Measurements from ENCODE around the gene NRXN3.

Gene NRXN3

DNA sequence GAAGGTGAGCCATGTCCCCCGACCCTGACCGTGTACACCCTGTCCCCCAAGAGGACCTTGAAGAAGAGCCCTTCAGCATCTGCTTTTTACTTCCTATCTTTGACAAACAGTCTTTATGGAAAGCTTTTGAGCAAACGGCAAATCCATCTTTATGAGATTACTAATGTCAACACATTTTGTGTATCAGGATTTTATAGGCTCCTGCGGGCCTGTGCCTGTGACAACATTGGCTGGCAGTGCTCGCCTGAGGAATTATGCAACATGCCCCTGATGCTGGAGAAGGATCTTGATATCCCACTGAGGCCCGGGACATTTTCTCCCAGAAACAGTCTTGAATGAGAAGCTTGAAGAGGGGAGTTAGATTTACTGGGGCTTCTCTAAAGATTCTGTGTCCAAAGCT, 416.5 kb downstream of the NRXN3 start:
- no peak for DNase-seq (ENCODE audit: low spot score)

- DNase-seq (ENCODE audit: low spot score): no peak
Observed at GRCh38 chr14:78588906-78589305, 418.7 kb downstream of the NRXN3 start.

DNA sequence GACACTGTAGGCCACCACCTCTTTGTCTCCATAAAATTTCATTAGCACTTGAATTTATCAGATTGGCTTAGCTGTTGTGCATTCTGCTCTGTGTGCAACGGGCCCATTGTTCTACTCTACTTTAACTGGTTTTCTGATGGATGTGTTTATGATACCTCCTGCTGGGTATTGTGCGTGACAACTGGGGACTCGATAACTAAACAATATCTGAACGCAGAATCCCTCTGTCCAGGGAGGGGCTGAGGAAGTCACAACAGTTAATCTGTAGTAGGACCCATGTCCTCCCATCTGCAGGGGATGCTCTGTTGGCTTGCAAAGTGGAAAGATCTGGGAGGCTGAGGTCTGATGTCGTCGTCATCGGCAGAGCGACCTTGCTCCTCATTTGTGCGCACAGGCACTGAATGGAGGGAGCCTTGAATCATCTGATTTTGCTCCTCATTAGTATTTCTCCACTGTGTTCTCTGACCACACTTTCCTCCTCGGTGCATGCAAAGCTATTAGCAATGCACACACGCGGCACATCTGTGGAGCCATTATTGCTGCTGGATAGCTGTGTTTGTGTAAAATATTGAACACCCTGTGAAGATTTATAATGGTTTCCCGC, 422.5 kb downstream of the NRXN3 start:
- DNase-seq (ENCODE audit: low spot score): no peak

GRCh38 chr14:78593949-78594348, 423.8 kb downstream of the NRXN3 start:
- DNase-seq (ENCODE audit: low spot score): no peak

DNA sequence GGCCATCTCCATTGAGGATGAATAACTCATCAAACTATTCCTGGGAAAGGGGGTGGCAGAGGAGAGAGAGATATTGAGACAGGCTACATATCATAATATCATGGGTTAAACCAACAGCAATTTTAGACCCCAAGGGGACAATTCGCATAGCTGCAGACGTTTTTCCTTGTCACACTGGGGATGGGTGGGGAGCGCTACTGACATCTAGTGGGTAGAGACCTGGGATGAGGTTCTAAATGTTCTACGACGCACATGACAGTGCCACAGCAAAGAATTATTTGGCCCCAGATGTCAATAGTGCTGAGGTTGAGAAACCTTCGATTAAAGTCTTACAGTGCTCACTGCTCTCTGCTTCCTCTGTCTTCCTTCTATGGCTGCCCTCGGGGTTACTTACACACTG, 425.6 kb downstream of the NRXN3 start:
- DNase-seq (ENCODE audit: low spot score): no peak

DNA sequence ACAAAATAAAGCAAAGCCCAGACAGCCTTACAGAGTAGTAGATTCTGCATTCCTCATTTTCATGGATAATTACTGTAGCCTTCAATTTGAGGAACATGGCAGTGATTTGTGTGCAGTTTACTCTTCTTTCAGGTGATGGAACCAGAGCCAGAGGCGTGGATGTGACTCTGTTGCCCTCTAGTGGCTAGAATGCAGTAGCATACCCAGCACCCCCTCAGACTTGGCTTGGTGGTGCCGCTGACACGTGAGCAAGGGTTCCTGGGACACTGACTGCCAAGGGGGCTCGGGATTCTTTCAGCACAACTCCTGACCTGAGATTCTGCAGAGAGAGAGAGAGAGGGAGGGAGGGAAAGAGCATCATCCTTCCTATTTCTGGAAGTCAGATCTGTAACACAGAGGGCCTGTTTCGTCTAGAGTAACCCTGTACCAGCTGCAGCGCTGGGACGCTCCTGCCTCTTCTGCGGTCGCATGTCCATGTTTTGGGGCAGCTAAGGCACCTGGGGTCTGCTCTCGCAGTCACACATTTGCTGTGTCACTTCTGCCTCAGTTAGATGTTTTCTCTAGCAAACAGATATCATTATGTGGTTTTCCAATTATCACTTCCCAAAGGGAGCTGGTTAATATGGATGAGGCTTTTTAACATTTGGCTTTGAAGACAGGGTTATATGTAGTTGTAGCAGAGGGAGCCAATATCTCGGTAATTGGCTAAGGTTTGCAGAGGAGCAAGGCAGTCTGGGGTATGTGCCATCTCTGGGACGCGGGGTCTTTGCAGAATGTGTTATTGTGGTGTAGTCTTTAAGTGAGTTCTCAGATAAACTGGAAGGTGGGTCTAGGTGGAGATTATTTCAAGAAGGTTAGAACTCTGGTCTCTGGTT, 428.1 kb downstream of the NRXN3 start:
- peak; percentile 51 for DNase-seq (ENCODE audit: low spot score)

DNA sequence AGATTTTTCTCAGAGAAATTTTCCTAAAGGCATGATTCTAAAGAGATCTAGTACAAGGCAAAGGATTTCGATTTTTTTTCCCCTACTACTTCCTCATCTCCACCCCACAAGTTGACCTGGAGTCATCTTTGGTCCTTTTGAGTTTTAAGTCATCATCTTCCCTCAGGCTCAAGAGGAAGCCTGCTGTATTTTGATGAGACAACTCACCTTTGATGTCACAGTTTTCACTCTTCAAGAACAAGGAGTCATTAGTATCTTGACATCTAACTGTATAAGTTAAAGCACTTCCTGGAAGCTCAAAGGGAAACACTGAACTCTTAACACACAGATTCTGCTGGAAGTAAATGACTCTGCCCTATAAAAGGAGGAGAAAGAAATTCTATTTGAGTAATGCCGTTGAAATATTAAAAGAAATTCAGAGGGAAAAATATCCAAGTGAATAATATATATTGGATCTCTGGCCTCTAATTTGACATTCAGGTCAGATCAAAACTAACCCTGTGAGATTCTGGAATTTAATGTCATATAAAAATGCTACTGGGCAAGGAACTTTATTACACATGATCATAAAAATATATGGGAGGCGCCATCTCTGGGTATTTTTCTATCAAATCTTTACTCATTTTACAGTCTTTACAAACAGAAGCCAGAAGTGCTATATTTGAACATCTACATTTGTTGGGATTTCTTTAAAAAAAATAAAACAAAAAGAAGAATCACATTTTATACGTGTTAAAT, 435.0 kb downstream of the NRXN3 start:
- DNase-seq (ENCODE audit: low spot score): no peak

DNA sequence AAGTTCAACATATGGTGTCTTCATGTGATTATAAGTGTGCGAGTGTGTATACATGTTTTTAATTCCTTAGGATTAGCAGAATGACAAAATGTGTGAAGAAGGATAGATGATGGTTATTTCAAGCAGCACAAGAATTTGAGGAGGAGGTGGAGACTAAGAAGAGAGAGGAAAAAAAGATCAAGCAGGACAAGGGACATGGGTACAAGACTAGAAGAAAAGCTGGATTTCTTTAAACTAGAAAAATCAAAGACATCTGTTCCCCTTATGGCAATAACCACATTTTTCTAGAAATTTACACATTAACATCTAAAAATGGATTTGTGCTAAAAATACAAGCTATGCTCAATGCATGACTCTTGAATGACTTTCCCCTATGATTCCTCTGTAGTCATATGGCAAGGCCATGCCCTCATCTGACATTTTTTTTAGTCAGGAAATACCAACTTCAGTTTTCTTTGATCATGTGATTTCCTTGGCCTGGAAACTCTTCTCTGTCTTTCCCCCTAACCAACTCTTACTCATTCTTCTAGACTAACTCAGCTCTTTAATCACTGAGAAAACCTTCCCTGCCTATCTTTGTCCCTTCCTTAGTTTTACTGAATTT, 435.8 kb downstream of the NRXN3 start:
- no peak for DNase-seq (ENCODE audit: low spot score)

- no peak for DNase-seq (ENCODE audit: low spot score)
Observed at GRCh38 chr14:78608998-78609787, 439.0 kb downstream of the NRXN3 start.

GRCh38 chr14:78610994-78611393, 440.8 kb downstream of the NRXN3 start:
- DNase-seq (ENCODE audit: low spot score): no peak

- DNase-seq (ENCODE audit: low spot score): no peak
Observed at GRCh38 chr14:78611796-78612571, 441.8 kb downstream of the NRXN3 start.

- no peak for DNase-seq (ENCODE audit: low spot score)
Observed at GRCh38 chr14:78612666-78613065, 442.5 kb downstream of the NRXN3 start.

DNA sequence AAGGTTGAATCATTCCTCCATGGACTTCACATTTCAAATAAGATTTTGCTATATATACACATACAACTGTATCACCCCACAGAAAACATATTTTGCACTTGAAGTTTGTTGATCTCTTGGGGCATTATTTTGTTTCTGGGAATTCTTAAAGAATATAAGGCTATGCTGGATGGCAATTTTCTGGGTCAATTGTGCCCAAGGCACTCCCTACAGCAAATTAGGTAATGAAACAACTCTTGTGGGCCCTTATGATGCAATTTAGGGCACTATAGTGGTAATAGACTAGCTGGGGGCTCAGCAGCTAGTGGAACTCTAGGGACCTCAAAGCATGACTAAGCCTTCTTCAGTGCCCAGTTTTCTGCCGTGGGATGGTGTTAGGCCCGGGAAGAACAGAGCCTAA, 444.4 kb downstream of the NRXN3 start:
- DNase-seq (ENCODE audit: low spot score): no peak

DNA sequence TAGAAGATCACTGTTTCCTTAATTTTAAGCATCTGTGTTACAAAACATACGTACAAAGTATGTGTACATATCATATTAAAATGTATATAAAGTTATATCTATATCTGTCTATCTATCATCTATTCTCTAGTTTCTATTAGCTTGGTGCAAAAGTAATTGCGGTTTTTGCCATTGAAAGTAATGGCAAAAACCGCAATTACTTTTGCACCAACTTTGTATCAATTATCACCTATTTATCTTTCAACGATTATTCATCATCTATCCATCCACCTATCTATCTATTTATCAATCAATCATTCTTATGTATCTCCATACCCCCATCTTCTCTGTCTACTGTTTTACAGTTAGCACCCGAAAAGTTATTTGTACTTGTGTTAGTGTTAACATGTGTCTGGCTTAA, 447.6 kb downstream of the NRXN3 start:
- no peak for DNase-seq (ENCODE audit: low spot score)

DNA sequence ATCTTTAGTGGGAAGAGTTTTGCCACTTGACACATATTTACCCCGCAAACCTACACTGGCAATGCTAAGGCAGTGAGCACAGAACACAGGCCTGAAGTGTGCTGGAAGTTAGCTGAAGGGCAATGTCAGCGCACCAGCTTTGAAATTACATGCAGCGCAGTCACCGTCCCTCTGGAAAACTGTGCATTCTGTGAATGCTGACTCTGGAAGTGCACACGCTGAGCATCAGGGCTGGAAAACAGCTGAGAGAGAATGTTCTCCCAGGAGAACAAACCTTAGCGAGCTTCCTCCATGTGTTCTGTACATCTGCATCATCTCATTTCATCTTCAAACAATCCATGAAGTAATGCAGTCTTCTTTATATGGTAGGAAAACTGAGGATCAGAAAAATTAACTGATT, 448.2 kb downstream of the NRXN3 start:
- no peak for DNase-seq (ENCODE audit: low spot score)

GRCh38 chr14:78627114-78627513, 456.9 kb downstream of the NRXN3 start:
- DNase-seq (ENCODE audit: low spot score): no peak

- DNase-seq (ENCODE audit: low spot score): no peak
Observed at GRCh38 chr14:78631551-78631950, 461.4 kb downstream of the NRXN3 start.

- DNase-seq (ENCODE audit: low spot score): no peak
Observed at GRCh38 chr14:78633752-78634151, 463.6 kb downstream of the NRXN3 start.

DNA sequence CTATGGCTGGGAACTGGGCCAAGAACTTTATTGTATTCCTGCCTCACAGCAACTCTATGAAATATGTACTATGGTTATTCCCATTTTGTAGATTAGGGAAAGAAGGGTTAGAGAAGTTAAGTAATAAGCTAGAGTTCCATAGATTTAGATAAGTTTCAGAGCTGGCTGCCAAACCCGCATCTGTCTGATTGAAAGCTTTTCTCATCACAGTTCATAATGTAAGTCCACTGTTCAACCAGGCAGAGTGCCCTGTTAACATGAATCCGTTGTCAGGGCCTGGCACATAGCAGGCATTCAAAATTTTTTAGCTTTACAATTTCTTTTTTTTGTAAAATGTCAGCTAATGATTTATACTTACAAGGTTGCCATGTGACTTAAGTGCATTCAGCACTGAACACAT, 467.3 kb downstream of the NRXN3 start:
- no peak for DNase-seq (ENCODE audit: low spot score)

- no peak for DNase-seq (ENCODE audit: low spot score)
Observed at GRCh38 chr14:78637908-78638475, 467.8 kb downstream of the NRXN3 start.

DNA sequence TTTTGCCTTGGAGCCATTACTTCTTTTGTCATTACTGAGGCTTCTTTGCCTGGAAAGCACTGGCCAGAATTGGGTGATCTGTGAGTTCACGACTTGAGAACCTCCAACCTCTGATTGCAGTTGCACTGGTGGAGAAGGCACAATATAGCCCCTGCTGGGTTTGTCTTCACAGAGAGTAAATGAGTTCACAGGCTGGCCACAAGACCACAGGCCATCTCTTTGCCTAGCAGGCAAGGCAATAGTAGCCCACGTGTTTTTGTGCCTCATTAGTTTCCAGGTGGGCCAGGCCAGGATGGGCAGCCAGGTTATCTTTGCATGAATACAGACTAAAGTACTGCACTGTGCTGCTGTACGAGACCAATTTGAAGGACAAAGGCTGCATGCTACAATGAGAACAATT, 468.8 kb downstream of the NRXN3 start:
- DNase-seq (ENCODE audit: low spot score): no peak
